AG08395 (cell line): Measurements from ENCODE around the gene GALNT18.
A peak's percentile ranks its signal among the peaks of the same experiment; 100 is the strongest.
"Not testable (repeated sequence)": the region's sequence is repeated elsewhere in the genome, so short reads cannot be mapped to it uniquely, and the experiment has no call there.

ENCODE experiments used
- DNase-seq: peaks from one replicate; pipeline ENCODE4 v3.0.0; 2012; ENCODE audit warnings: mixed read lengths, low spot score

GALNT18 gene

DNA sequence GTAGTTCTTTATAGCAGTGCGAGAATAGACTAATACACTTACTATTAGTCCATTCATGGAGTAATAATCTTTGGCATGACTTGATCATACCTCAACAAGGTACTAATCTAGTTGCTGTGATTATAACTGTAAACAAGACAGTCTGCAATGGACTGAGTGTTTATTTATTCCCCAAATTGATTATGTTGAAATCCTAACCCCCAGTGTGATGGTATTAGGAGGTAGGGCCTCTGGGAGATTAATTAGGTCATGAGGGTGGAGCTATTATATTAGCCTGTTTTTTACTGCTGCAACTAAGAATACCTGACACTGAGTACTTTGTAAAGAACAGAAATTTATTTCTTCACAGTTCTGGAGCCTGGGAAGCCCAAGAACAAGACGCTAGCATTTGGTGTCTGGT, 237.8 kb downstream of the GALNT18 start:
- DNase-seq = no peak

DNA sequence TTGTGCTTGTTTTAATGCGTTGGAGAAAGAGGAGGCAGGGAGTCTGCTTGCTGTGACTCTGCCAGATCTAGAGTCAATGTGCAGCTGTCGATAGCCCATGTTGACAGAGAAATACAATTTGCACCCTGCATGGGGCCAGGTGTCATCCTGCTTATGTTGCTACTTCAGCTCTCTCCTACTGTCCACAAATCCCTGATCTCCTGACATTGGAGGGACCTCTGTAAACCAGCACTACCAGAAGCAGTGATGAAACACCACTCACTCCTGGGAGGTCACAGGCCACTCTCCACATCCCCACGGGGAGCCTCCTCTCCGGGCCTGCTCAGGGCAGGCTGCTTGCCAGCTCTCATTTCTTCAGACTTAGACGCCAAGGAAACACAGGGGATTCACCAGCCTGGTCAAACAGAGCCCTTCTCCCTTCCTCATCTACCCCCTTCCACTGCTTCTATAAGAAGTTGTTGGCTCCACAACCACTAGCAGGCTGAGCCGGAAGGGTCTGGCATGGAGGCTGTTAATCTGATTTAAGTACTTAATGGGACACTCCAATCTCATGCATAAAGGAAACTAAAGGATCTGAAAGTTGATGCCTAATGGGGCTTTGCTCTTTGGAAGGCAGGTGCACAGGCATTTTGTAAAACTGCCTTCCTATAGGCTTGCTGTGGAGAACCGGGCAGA, 238.8 kb downstream of the GALNT18 start:
- no peak for DNase-seq

DNA sequence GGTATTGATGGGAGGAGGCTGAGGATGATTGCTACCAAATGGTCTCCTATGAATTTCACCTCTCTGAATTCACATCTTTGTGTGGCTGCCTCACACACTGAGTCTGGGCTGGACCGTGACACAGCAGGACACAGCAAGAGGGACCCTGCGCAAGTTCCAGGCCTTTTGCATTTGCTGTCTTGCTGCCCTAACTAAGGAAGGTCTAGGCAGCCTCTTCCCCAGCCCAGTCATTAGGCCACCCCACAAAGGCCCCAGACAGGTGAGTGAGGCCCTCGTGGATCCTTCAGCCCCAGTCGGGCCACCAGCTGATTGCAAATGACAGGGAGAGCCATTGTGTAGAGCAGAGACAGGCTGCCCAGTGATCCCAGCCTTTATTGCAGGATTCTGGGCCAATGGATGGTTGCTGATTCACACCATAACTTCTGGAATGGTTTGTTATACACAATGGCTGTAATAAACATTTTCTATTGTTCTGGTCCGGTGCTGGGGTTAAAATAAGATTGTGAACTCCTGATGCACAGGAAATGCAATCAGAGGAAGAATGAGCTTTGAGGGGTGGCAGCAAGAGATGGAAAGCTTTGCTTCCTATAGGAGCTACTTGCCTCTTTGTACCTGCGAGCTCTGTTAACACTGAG, 240.2 kb downstream of the GALNT18 start:
- no peak for DNase-seq

DNA sequence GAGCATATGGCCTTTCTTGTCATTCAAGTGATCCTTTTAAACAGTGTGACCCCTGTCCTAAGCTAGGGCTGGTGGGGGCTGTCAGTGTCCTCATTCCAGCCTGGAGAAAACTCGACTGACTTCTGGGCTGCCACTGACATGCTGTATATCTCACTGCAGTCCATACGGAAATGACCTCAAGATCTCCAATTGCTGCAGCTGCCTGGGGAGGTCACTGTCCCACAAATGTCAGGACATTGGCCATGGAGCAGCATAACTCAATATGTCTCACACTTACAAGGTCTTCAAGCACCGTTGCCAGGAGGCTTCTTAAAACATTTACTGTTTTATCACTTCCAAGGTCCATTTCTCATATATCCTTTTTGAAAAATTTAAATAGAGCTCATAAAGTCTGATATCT, 240.9 kb downstream of the GALNT18 start:
- no peak for DNase-seq

DNA sequence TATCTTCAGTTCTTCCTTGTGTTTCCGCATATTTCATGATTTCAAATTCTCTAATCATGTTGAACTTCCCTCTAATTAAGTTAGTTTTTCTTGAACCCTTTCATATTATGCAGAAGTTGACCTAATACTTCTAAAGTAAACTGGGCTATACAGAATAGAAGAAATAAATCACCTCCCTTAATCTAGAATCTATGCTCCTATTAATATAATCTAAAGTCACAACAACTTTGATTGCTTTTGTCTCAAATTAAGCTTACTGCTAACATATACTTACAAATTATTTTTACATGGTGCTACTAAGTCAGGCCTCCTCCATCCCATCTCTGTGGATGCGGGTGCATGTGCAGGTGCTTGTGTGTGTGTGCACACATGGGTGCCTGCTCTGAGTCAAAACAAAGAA, 241.5 kb downstream of the GALNT18 start:
- no peak for DNase-seq

DNA sequence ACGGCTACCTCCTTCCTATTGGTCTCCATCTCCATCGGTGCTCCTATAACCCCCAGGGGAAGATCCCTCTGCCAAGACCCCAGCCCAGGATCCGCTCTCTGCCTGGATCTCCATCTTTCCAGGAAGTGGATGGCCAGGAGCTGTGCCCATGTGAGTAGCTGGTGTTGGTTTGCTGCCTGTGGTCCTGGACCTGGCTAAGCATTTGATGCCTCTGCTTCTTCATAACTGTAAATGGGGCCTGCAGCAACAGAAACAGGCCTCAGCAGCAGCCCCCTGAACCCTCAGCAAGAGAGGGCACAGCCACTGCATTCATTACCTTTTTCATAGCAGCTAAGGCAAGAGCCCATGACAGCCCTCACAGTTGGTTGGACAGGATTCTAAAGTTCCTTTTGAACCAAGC, 242.1 kb downstream of the GALNT18 start:
- DNase-seq = no peak

DNA sequence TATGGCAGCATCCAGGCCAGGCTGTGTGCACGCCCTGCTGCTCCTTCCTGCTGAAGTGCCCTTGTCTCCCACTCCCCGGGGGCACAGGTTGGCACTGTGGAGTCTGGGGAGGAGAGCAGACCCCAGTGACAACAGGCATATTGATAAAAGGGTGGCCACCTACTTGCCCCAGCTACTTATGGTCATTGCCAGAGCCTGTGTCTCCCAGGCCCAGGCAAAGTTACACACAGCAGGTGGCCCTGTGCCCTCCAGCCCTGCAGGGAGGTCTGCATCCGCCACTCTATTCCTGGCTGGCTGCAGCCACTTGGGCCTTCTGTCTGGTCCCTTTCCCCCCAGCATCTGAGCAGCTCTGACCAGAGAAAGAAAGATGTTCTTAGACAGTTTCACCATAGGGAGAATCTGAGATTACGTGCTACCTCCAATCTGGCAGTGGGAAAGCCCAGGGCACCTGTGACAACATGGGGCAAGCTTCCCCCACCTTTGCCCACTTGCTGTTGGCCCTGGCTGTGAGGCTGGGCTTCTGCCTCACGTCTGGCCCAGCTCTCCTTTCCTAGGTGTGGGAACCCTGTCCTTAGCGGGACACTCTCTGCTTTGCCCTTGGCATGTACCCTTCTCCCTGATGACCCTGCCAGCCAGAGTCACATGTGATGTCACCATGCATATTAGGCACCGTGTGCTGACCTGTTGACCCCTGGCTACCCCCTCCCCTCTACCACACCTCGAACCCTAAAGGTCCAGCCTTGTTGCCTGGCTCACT, 243.4 kb downstream of the GALNT18 start:
- DNase-seq = no peak

DNA sequence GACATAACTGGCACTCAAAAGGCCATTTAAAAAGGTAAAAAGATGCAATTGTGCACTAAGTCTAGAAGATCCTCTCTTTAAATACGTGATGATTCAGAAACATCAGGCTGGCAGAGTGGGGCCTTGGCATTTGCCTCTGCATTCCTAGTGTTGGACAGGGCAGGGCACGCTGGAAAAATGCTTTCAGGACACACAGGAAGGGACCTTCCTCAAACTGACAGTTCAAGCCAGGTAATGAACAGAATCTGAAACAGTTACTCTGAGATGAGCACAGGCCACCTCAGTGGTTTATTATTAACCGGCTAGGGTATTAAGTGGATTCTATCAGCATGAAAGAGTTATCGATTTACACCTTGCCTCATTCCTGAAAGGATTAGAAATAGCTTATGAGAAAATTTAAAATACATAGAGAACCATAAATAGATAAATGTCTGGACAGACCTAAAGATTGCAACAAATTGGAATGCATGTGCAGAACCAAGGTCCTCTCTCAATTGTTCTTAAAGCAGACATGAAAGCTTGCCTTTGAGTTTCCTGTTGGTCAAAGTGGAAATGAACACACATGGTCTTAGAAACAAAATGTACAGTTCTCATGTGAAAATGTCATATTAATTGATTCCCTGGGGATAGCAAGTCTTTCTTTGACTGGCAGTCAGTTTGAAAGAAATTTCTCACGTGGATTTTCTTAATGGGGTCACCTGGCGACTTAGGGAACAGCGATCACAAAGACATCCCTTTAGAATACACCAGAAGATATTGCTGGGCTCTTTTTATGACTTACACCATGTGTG, 247.3 kb downstream of the GALNT18 start:
- no peak for DNase-seq

DNA sequence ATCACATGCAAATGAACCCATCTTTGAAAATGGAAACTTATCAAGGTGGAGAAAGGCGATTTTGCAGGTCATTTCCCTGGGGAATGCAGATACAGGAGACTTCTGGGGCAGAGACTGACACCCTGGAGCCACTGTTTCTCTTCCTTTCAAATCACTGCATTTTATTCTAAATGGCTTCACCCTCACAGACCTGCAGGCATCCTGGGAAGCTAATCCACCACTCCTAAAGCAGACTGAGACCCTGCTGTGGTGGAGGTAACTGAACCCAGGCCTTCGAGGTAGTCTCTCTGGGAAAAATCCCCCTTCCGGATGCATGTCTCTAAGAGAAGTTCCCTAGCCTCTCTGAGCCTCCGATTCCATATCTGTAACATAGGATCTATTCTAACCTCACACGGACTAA, 247.9 kb downstream of the GALNT18 start:
- DNase-seq = no peak

DNA sequence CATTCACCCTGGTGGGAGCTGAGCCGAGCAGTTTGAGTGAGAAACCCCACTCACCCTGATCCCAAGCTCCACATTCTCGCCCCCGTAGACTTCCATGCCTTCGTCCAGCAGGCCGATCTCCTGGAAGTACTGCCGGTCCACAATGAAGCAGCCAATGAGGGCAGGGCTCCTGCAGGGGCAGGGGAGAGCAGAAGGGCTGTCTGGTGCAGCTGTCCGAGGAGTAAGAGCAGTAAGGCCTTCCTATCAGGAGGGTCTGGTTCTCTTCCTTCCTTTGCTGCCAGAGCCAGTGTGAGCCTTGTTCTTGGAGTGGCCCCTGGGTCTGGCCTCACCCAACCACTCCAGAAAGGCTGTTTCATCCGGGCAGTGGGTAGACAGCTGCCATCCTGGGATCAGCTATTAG, 249.3 kb downstream of the GALNT18 start:
- no peak for DNase-seq

DNA sequence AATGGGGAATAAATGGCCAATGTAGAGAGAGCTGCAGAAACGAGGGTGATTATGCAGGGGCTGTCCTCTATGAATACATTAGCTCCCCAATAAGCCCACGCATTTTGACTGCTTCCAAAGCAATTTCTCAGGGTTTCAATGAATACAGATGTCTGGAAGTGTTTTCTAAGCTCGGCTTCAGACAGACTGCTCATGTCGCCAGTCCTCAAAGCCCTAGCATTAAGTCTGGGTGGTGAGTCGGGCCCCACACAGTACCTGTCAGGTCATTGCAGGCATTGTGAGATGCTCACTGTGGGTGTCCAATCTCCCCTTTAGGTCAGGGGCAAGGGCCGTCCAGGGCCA, 250.9 kb downstream of the GALNT18 start:
- DNase-seq = no peak

DNA sequence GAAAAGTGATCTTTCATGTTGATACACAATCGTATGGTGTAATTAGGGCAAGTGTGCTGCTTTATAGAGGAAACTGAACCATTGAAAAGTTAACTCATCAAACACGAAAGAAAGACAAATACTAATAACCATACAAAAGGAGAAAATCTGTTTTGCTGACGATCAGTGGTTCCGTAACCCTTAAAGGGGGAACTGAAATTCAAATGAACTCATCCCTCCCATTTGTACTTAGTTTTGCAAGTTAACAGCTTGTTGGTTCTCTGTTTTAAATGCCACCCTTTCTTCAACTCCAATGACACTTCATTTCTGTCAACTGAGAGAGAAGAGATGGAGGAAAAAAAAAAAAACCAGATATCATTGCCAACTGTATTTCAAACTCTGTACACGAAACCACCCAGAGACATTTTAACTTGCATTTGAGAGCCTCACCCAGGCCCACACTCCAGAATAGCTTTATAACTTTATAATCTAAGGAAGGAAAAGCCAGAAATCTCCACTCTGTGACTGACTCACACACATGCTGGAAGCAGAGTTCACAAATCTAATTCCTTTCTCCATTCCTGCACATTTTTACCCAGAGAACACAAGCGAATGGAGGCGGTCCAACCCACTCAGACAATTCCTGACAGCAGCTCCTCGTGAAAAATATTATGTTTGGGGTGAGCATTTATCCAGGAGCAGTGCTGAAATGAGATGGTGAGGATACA, 251.4 kb downstream of the GALNT18 start:
- no peak for DNase-seq

DNA sequence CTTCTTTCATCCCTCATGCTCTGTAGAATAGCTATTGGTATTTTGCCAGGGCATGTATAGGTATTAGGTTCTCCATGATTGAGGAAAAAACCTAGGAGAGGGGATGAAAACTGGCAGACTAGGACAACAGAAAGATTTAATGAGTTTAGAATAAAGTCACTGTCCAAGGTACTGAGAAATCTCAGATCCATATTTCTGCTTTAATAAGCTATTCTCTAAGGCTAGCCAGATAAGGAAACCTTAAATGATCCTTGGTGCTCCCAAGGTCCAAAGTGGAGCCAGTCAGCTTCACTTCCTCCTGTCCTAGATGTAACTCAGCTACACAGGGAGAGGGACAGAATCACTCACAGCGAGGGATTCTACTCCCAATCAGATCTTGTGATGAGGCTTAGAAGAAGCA, 255.0 kb downstream of the GALNT18 start:
- DNase-seq = no peak

DNA sequence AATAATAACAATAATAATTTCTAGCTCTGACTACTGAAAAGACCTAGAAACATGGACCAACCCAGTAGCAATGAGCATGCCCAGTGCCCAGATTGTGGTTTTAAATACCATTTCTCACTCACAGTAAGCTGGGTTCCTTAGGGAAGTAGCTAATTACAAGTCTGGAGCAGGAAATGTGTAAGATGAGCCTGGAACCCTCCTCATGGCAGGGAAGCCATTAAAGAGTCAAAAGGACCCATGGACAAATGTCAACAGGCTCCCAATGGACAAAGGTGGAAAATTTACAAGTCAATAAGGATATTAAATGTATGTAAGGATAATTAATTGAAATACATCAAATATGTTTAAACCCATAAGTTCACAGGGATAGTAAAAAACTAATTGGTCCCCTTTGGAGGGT, 258.1 kb downstream of the GALNT18 start:
- DNase-seq = no peak

DNA sequence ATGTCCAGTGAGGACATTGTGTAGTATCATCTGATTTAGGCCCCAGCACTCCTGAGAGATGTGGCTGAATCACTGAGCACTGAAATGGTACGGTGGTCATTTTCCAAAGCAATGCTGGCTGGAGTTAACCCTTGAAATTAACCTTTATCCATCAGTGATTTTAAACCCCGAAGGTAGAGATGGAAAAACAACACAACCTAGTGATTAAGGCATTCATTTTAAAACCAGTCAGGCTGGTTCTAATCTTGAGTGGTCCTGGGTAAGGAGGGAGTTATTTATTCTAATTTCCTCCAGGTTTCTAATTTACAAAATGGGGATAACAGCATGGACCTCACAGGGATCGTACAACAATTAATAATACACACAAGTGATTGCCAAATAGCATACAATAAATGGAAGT, 262.2 kb downstream of the GALNT18 start:
- no peak for DNase-seq

DNA sequence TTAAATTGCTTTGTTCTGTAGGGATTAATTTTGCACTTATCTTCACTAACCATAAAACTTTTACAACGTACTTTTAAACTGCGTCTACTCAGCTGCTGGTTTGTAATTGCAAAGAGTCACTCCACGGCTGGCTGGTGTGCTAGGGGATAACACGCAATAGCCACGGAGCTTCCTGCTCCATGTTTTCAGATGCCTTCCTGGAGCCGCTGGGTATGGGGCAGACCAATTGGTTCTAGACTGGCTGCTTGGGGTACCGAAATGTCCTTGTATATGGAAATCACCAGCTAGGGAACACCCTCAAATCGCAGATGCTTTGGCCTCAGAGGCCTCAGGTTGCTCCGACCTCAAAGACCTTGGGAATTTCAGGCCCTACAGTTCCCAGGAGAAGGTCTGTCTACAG, 265.0 kb downstream of the GALNT18 start:
- no peak for DNase-seq

DNA sequence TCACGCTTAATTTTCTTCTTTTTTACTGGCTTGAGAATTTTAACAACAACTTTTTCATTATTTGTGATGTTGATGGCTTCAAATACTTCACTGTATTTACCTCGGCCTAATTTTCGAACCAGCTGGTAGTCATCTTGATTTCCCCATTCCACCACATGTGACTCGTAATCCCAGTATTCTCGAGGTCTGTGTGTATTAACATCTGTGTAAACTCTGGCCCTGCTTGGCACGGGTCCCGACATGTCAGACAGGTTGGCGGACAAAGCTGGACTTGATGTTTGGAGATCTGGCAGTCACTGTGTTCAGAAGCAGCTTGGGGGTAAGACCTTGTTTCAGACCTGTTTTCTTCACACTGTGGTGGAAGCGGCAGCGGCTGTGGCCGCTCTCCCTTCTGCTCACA, 268.9 kb downstream of the GALNT18 start, which contains the start of gene CSNK2A3:
TSS of gene CSNK2A3 (minus strand) at position 373 of the 400 bp plus-strand sequence. CDS start at position 242, 131 bp downstream.
- not testable (repeated sequence) for DNase-seq

DNA sequence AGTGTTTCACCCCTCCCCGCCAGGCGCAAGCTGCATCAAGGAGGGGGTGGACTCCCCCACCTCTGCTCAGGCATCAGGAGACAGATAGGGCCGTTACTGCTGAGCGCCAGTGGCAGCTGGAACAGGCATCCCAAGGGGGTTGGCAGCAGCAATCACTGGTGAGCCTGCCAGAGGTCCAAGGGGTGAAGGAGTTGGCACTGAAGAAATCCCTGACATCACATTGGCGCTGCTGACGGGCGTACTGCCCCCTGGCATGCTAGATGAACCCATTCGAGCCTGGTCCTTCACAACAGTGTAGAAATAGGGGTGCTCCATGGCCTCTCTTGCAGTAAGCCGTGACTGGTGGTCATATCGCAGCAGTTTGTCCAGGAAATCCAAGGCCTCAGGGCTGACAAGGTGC, 270.0 kb downstream of the GALNT18 start:
- not testable (repeated sequence) for DNase-seq

DNA sequence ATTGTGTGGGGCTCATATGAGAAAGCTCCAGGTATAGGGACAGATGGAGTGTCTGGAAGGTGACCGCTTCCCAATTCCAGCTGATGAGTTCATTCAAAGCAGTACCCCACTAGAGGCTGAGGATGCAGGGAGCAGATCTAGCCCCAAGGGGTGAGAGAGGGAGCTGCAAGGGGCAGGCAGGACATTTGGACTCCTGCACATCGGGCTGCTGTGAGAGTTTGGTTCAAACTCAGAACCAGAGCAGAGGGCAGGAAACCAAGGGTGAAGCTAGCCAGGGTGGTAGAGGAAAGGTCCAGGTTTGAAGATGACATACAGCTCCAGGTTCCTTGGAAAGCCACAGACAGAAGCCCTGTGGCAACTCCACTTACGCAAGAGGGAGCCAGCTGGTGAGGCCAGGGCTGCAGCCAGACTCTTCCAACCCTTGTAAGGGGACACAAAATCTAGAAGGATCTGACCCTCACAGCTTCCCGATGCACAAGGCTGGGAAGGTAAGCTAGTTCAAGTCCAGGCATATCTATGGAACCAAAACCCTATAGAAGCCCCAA, 270.7 kb downstream of the GALNT18 start:
- no peak for DNase-seq

DNA sequence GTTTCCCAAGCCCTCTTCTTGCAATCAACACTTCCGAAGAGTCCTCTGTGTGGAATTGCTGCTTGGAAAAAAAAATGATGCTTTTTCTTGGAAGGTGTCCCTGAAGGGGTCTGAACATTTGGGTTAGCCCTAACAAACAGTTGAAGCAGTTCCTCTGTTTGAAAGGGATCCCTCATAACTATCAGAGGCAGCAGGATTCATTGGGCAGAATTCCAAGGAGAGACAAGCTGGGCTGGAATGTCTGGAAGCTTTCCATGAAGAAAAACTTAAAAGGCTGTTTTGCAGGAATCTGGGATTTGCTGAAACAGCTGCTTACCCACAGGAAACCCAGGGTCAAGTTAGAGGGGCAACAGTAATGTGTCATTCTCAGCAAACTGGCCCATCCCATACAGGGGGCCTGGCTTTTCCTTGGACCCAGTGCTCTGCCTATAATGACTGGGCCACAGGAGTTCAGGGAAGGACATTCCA, 271.9 kb downstream of the GALNT18 start:
- peak; percentile 65 for DNase-seq

DNA sequence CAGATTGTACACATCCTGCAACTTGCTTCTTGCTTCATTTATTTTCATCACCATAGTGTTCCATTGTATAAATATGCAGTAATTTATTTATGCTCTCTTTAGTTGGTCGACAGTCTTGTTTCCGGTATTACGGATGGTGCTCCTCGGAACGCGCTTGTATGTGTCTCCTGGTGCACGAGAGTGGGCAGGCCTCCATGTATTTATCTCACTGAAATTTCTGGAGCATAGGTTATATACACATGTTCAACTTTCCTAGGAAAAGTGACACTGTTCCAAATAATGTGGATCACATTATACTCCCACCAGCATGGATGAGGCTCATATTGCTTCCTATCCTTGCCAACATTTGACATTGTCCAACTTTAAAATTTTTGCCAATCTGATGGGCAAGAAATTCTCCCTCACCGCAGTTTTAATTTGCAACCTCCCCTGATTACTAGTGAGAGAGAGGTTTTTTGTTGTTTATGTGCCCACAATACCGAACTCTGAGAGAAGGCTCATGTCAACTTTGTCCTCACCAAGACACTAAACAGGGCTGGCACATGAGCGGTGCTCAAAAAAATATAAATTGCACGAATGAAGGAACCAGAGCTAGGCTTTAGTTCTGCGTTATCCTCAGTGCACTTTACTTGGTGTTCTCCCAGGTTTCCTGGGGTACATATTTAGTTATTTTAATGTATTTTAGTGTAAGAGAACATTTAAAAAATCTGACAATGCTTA, 272.5 kb downstream of the GALNT18 start:
- no peak for DNase-seq
